ENCODE results near the gene MSI1. TPM values are rescaled to one million over a fixed set of nuclear protein-coding genes. Genes with fewer than 3 reads are reported as not detected.

MSI1 gene
- total and polyA plus RNA-seq, 2 of the 13 experiments (the other 11 are each of a cell fraction or from before 2014, with no cell fraction given) = 0.09 to 0.46 TPM

DNA sequence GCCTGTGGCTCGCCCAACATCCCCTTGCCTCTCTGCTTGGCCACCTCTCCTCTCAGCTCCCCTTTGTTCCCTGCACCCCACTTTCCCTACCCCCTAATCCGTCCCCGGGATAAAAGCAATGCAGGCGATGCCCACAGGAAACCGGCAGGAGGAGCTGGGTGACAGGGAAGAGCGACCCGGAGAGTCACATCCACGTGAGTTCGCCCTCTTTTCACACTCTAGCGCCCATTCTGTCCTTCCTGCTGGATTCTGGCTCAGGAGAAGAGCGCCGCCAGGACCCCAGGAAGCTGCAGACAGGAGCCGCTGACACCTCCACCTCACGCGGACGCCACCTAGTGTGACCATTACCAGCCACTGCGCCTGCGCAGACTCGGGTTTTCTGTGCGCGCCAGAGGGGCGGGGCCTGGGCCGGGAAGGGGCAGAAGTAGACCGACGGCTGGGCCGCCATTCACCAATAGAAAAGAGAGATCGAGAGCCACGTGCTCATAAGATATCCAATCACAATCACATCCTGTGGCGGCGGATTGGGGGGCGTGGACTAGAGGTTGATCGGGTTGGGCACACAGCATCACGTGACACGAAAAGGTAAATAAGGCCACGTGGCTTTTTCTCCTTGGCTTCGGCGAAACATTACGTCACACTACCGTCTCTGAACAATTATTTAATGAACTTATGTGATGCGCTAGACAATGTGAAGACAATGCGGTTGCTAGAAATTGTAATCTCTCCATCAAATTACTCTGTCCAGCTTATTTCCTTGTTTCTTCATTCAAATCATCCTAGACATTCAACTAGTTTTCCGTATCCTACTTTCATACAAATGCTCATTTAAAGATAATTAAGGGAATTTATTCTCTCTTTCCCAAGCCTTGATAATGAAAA is 51.5 kb downstream of the MSI1 start (continued):
- TF ChIP-seq, protein P1, sequence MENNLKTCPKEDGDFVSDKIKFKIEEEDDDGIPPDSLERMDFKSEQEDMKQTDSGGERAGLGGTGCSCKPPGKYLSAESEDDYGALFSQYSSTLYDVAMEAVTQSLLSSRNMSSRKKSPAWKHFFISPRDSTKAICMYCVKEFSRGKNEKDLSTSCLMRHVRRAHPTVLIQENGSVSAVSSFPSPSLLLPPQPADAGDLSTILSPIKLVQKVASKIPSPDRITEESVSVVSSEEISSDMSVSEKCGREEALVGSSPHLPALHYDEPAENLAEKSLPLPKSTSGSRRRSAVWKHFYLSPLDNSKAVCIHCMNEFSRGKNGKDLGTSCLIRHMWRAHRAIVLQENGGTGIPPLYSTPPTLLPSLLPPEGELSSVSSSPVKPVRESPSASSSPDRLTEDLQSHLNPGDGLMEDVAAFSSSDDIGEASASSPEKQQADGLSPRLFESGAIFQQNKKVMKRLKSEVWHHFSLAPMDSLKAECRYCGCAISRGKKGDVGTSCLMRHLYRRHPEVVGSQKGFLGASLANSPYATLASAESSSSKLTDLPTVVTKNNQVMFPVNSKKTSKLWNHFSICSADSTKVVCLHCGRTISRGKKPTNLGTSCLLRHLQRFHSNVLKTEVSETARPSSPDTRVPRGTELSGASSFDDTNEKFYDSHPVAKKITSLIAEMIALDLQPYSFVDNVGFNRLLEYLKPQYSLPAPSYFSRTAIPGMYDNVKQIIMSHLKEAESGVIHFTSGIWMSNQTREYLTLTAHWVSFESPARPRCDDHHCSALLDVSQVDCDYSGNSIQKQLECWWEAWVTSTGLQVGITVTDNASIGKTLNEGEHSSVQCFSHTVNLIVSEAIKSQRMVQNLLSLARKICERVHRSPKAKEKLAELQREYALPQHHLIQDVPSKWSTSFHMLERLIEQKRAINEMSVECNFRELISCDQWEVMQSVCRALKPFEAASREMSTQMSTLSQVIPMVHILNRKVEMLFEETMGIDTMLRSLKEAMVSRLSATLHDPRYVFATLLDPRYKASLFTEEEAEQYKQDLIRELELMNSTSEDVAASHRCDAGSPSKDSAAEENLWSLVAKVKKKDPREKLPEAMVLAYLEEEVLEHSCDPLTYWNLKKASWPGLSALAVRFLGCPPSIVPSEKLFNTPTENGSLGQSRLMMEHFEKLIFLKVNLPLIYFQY (CRISPR knock-in tag; IDR thresholded peaks at IDR 0.05; ENCODE audit: borderline replicate concordance) = 0 out of 2 replicates have a peak, but pooled peaks have one; percentile 25
- TF ChIP-seq YY1 (IDR thresholded peaks at IDR 0.05; ENCODE audit: insufficient read depth, insufficient replicate concordance, low read depth, low read length) (peak; percentile 79), HES4 (CRISPR knock-in tag; IDR thresholded peaks at IDR 0.05; ENCODE audit: borderline replicate concordance) (no peak), KAT8 (CRISPR knock-in tag; IDR thresholded peaks at IDR 0.05) (peak; percentile 61; the same call in 1 of the 2 replicates), ZNF768 (CRISPR knock-in tag; IDR thresholded peaks at IDR 0.05) (peak; percentile 48; the same call in 1 of the 2 replicates), FOXC1 (CRISPR knock-in tag; IDR thresholded peaks at IDR 0.05; ENCODE audit: borderline replicate concordance) (no peak; the same call in 1 of the 2 replicates), ZBTB3 (CRISPR knock-in tag; IDR thresholded peaks at IDR 0.05; ENCODE audit: borderline replicate concordance, low read depth) (peak; percentile 68; the same call in 1 of the 2 replicates), REL (CRISPR knock-in tag; conservative IDR thresholded peaks at IDR 0.05) (no peak), ZMYM4 (CRISPR knock-in tag; IDR thresholded peaks at IDR 0.05) (peak; percentile 97), ERF (CRISPR knock-in tag; IDR thresholded peaks at IDR 0.05) (peak; percentile 63), ZNF891 (CRISPR knock-in tag; IDR thresholded peaks at IDR 0.05) (peak; percentile 62; the same call in 1 of the 2 replicates), ZNF331 (CRISPR knock-in tag; IDR thresholded peaks at IDR 0.05) (peak; percentile 72; the same call in 1 of the 2 replicates), PHF5A (CRISPR knock-in tag; IDR thresholded peaks at IDR 0.05; ENCODE audit: low read depth, unreplicated experiment) (peak; percentile 39), ZNF607 (CRISPR knock-in tag; IDR thresholded peaks at IDR 0.05; ENCODE audit: borderline replicate concordance) (peak; percentile 62), AGO1 (IDR thresholded peaks at IDR 0.05; ENCODE audit: low read depth, low read length, poor library complexity, severe bottlenecking) (peak; percentile 26), ZNF292 (CRISPR knock-in tag; IDR thresholded peaks at IDR 0.05; ENCODE audit: borderline replicate concordance, low read depth) (peak; percentile 56; the same call in 1 of the 2 replicates), PHF20 (CRISPR knock-in tag; IDR thresholded peaks at IDR 0.05) (peak; percentile 69; the same call in 1 of the 2 replicates), NAIF1 (CRISPR knock-in tag; IDR thresholded peaks at IDR 0.05; ENCODE audit: borderline replicate concordance) (peak; percentile 75), ZNF17 (CRISPR knock-in tag; IDR thresholded peaks at IDR 0.05) (no peak), BHLHE40 (IDR thresholded peaks at IDR 0.05; ENCODE audit: low read length) (peak; percentile 83)
- TF ChIP-seq, protein P2, sequence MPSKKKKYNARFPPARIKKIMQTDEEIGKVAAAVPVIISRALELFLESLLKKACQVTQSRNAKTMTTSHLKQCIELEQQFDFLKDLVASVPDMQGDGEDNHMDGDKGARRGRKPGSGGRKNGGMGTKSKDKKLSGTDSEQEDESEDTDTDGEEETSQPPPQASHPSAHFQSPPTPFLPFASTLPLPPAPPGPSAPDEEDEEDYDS (CRISPR knock-in tag; IDR thresholded peaks at IDR 0.05) = peak; percentile 99
- TF ChIP-seq, protein P3, sequence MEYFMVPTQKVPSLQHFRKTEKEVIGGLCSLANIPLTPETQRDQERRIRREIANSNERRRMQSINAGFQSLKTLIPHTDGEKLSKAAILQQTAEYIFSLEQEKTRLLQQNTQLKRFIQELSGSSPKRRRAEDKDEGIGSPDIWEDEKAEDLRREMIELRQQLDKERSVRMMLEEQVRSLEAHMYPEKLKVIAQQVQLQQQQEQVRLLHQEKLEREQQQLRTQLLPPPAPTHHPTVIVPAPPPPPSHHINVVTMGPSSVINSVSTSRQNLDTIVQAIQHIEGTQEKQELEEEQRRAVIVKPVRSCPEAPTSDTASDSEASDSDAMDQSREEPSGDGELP (IDR thresholded peaks at IDR 0.05; ENCODE audit: borderline replicate concordance, low read depth) = peak; percentile 46; the same call in 1 of the 2 replicates
